Body of pancreas (tissue), 4 donors: ENCODE measurements around the gene ENTPD1.

Source experiments
- CTCF ChIP-seq, 7 experiments: fragments of 450-650 bp in 4 of 7; fragments of 200-600 bp in 3 of 7; sonication (generic) in 3 of 7; IDR thresholded peaks; one replicate each; pipeline ENCODE4 v1.5.1; 2016 to 2019; ENCODE audit warnings: antibody characterized with exemption in 7 of 7
- POLR2A ChIP-seq, 3 donors: fragments of 450-650 bp; IDR thresholded peaks; one replicate each; pipeline ENCODE4 v1.6.1; 2016; ENCODE audit warnings: antibody characterized with exemption in 3 of 3, mild to moderate bottlenecking in 2 of 3

- TF ChIP-seq POLR2A (IDR thresholded peaks at IDR 0.05) (no peak), CTCF (IDR thresholded peaks at IDR 0.05) (no peak)
Measured at GRCh38 chr10:95711492-95711891, 44.5 kb upstream of the ENTPD1 start.
